ENCODE data around the gene OR52N1.

GRCh38 chr11:5815534-5815933 is 24.5 kb upstream of the OR52N1 start:
- TF ChIP-seq CTCF (IDR thresholded peaks at IDR 0.05) = no peak
- TF ChIP-seq POLR2A (IDR thresholded peaks at IDR 0.05) = no peak

Measured in body of pancreas (tissue), 4 donors.